Effector CD4-positive, alpha-beta T cell (primary cell): ENCODE data around the gene CLDN5. TPM values are rescaled to one million over a fixed set of nuclear protein-coding genes. Genes with fewer than 3 reads are reported as not detected.
"Not testable (repeated sequence)": the region's sequence is repeated elsewhere in the genome, so short reads cannot be mapped to it uniquely, and the experiment has no call there.

Experiments
- DNase-seq: peaks from one replicate; pipeline ENCODE4 v3.0.0-alpha.2; 2020
- total RNA-seq: gene quantifications from one replicate; lab custom pipeline; 2026; lab: John Stamatoyannopoulos, UW

CLDN5 gene
- not detected for total RNA-seq

- DNase-seq: no peak
Measured at GRCh38 chr22:19524170-19525115, at the start of gene CLDN5. Gene CLDN5 (minus strand): TSS chr22:19524410. CDS start chr22:19524255, 155 bp downstream.

- no peak for DNase-seq
Measured at GRCh38 chr22:19571995-19572394, 47.8 kb upstream of the CLDN5 start.

GRCh38 chr22:19571207-19571795 is 47.1 kb upstream of the CLDN5 start:
- no peak for DNase-seq

GRCh38 chr22:19569976-19570375 is 45.8 kb upstream of the CLDN5 start:
- DNase-seq: no peak

GRCh38 chr22:19569276-19569640 is 45.0 kb upstream of the CLDN5 start:
- no peak for DNase-seq

GRCh38 chr22:19568337-19569275 is 44.4 kb upstream of the CLDN5 start:
- DNase-seq: no peak

GRCh38 chr22:19567157-19568009 is 43.2 kb upstream of the CLDN5 start:
- DNase-seq: no peak

- DNase-seq: no peak
Measured at GRCh38 chr22:19566279-19567156, 42.3 kb upstream of the CLDN5 start.

- no peak for DNase-seq
Measured at GRCh38 chr22:19565382-19566278, 41.4 kb upstream of the CLDN5 start.

GRCh38 chr22:19559956-19560355 is 35.7 kb upstream of the CLDN5 start:
- no peak for DNase-seq

- DNase-seq: no peak
Measured at GRCh38 chr22:19559324-19559811, 35.2 kb upstream of the CLDN5 start.

- no peak for DNase-seq
Measured at GRCh38 chr22:19556963-19557545, 32.8 kb upstream of the CLDN5 start.

GRCh38 chr22:19555651-19556050 is 31.4 kb upstream of the CLDN5 start:
- no peak for DNase-seq

- DNase-seq: no peak
Measured at GRCh38 chr22:19554834-19555404, 30.7 kb upstream of the CLDN5 start.

GRCh38 chr22:19553201-19553600 is 29.0 kb upstream of the CLDN5 start:
- no peak for DNase-seq

- no peak for DNase-seq
Measured at GRCh38 chr22:19550382-19550781, 26.2 kb upstream of the CLDN5 start.

- no peak for DNase-seq
Measured at GRCh38 chr22:19549428-19549827, 25.2 kb upstream of the CLDN5 start.

- DNase-seq: no peak
Measured at GRCh38 chr22:19548964-19549363, 24.8 kb upstream of the CLDN5 start.

- DNase-seq: not testable (repeated sequence)
Measured at GRCh38 chr22:19548427-19548826, 24.2 kb upstream of the CLDN5 start.
